GM12878 (cell line): ENCODE data around the gene ABR. TPM values are rescaled to one million over a fixed set of nuclear protein-coding genes. Genes with fewer than 3 reads are reported as not detected.

ENCODE experiments used
- ATAC-seq: fragments of 200-7000 bp; cut with Tn5 transposase; 3 replicates; pipeline ENCODE4 v1.9.1; 2020; ENCODE audit warnings: mild to moderate bottlenecking, moderate library complexity
- BruUV-seq: library from RNA; stranded (reverse); fragments of 400-500 nt; replicated peaks from 2 replicates; lab custom pipeline; 2021; lab: Mats Ljungman, UMichigan
- CTCF ChIA-PET: fragments of 300-600 bp; sonication (Branson Sonifier 250); formaldehyde crosslinking; extraction: SDS; loops from one replicate; lab custom pipeline; 2021; ENCODE audit warnings: inconsistent platforms; lab: Yijun Ruan, JAX
- POLR2A ChIA-PET: fragments of 350-600 bp; formaldehyde crosslinking; extraction: SDS; loops from one replicate; lab custom pipeline; 2021; ENCODE audit warnings: inconsistent platforms; lab: Charles Lee
- RAD21 ChIA-PET: fragments of 300-600 bp; sonication (Branson Sonifier 250); formaldehyde crosslinking; loops from one replicate; lab custom pipeline; 2023; ENCODE audit warnings: antibody characterized with exemption; ENCODE audit not compliant: unreplicated experiment; lab: Charles Lee
- SMC1A ChIA-PET: fragments of 300-600 bp; sonication (Branson Sonifier 250); formaldehyde crosslinking; loops from one replicate; lab custom pipeline; 2023; ENCODE audit not compliant: unreplicated experiment, uncharacterized antibody; lab: Charles Lee
- DNase-seq: peaks from one replicate; pipeline ENCODE4 v3.0.0-alpha.2; 2011; ENCODE audit warnings: low read depth, low spot score
- FAIRE-seq: peaks from 3 replicates; lab custom pipeline; 2011; peaks lifted over from hg19 to GRCh38; lab: Jason Lieb, UNC
- H2AFZ ChIP-seq: 2 replicates; pipeline ENCODE4 v1.6.0; 2011; ENCODE audit warnings: low read depth, low read length, control low read depth; ENCODE audit not compliant: control insufficient read depth
- H3K27ac ChIP-seq: 2 replicates; pipeline ENCODE4 v1.5.1; 2011; ENCODE audit warnings: control low read depth; ENCODE audit not compliant: control insufficient read depth, insufficient read depth
- H3K27me3 ChIP-seq, 2 experiments: replicated peaks in 1 of 2; 2 replicates each; pipeline versions ENCODE4 v1.6.0 to v1.6.1; 2011; ENCODE audit warnings: low read length in 1 of 2; ENCODE audit not compliant: control insufficient read depth in 2 of 2, insufficient read depth in 2 of 2
- H3K36me3 ChIP-seq, 2 experiments: 2 replicates each; pipeline ENCODE4 v1.5.1; 2011; ENCODE audit warnings: low read length in 1 of 2; ENCODE audit not compliant: control insufficient read depth in 2 of 2, insufficient read depth in 2 of 2
- H3K4me1 ChIP-seq: 2 replicates; pipeline ENCODE4 v1.6.1; 2011; ENCODE audit warnings: mild to moderate bottlenecking, low read length, moderate library complexity, mixed read lengths; ENCODE audit not compliant: control insufficient read depth, insufficient read depth
- H3K4me2 ChIP-seq: 2 replicates; pipeline ENCODE4 v1.6.0; 2011; ENCODE audit warnings: control low read depth; ENCODE audit not compliant: control insufficient read depth, insufficient read depth
- H3K4me3 ChIP-seq: fragments of 200-600 bp; sonication (generic); 2 replicates; pipeline ENCODE4 v1.5.1; 2016
- H3K79me2 ChIP-seq: 2 replicates; pipeline ENCODE4 v1.6.0; 2011; ENCODE audit warnings: low read length; ENCODE audit not compliant: control insufficient read depth, insufficient read depth
- H3K9ac ChIP-seq: 2 replicates; pipeline ENCODE4 v1.8.0; 2011; ENCODE audit warnings: low read length, control low read depth, mixed read lengths; ENCODE audit not compliant: control insufficient read depth, insufficient read depth
- H3K9me3 ChIP-seq: replicated peaks from 3 replicates; pipeline ENCODE4 v1.5.1; 2011; ENCODE audit warnings: mild to moderate bottlenecking, low read length; ENCODE audit not compliant: control insufficient read depth, insufficient read depth
- H4K20me1 ChIP-seq: 2 replicates; pipeline ENCODE4 v1.6.0; 2011; ENCODE audit not compliant: control insufficient read depth, insufficient read depth
- BRCA1 ChIP-seq: IDR thresholded peaks from 2 replicates; pipeline ENCODE4 v1.6.1; 2011; ENCODE audit warnings: low read depth, low read length, improper control_type of control experiment
- CBX5 ChIP-seq: sonication (generic); IDR thresholded peaks from 2 replicates; pipeline ENCODE4 v1.6.1; 2016; ENCODE audit warnings: low read depth, moderate library complexity, mild to moderate bottlenecking, inconsistent platforms
- CEBPB ChIP-seq, 2 experiments: fragments of 150-350 bp in 1 of 2; IDR thresholded peaks; 2 replicates each; pipeline ENCODE4 v1.6.1; 2012 to 2014; ENCODE audit warnings: low read depth in 2 of 2, low read length in 2 of 2, borderline replicate concordance in 1 of 2, inconsistent platforms in 1 of 2
- CEBPZ ChIP-seq: fragments of 150-350 bp; IDR thresholded peaks from 2 replicates; pipeline ENCODE4 v1.6.1; 2016; ENCODE audit warnings: low read depth, low read length
- CHD2 ChIP-seq: IDR thresholded peaks from 2 replicates; pipeline ENCODE4 v1.6.1; 2011; ENCODE audit warnings: low read depth, low read length, improper control_type of control experiment, borderline replicate concordance
- HDAC2 ChIP-seq: fragments of 200-600 bp; sonication (generic); IDR thresholded peaks from 2 replicates; pipeline ENCODE4 v1.6.1; 2017
- HDAC6 ChIP-seq: fragments of 200-600 bp; sonication (generic); IDR thresholded peaks from one replicate; pipeline ENCODE4 v1.8.0; 2017; ENCODE audit warnings: antibody characterized with exemption; ENCODE audit not compliant: unreplicated experiment
- JUNB ChIP-seq: IDR thresholded peaks from 2 replicates; pipeline ENCODE4 v1.6.1; 2016; ENCODE audit warnings: antibody characterized with exemption, mild to moderate bottlenecking
- MAX ChIP-seq: IDR thresholded peaks from 2 replicates; pipeline ENCODE4 v1.6.1; 2012; ENCODE audit warnings: low read depth, low read length, improper control_type of control experiment
- MTA2 ChIP-seq: fragments of 450-650 bp; IDR thresholded peaks from 2 replicates; pipeline ENCODE4 v1.6.1; 2016; ENCODE audit warnings: low read depth, mild to moderate bottlenecking, moderate library complexity
- NFYB ChIP-seq: IDR thresholded peaks from 2 replicates; pipeline ENCODE4 v1.6.1; 2011; ENCODE audit warnings: low read depth, mild to moderate bottlenecking, low read length, improper control_type of control experiment, moderate library complexity; ENCODE audit not compliant: insufficient read depth
- RCOR1 ChIP-seq: conservative IDR thresholded peaks from 2 replicates; pipeline ENCODE4 v1.6.1; 2012; ENCODE audit warnings: low read depth, low read length, improper control_type of control experiment
- SMARCA5 ChIP-seq: fragments of 450-650 bp; IDR thresholded peaks from 2 replicates; pipeline ENCODE4 v1.6.1; 2017; ENCODE audit warnings: mild to moderate bottlenecking
- TCF7 ChIP-seq: IDR thresholded peaks from 2 replicates; pipeline ENCODE4 v1.6.1; 2014; ENCODE audit warnings: antibody characterized with exemption, borderline replicate concordance
- YY1 ChIP-seq: IDR thresholded peaks from 2 replicates; pipeline ENCODE4 v1.6.1; 2011; ENCODE audit warnings: low read depth, mild to moderate bottlenecking, low read length
- ZNF274 ChIP-seq: IDR thresholded peaks from one replicate; pipeline ENCODE4 v1.8.0; 2011; ENCODE audit not compliant: insufficient read length, insufficient read depth
- WGBS: methylation state at CpG from one replicate; pipeline ENCODE4 v1.1.6; 2016; ENCODE audit warnings: low lambda C conversion rate; ENCODE audit not compliant: insufficient replicate concordance, insufficient coverage; ENCODE audit errors: missing lambda C conversion rate; 5-methylcytosine and 5-hydroxymethylcytosine counted together
- in situ Hi-C: fragments of 300-500 bp; cut with MboI; formaldehyde crosslinking; loops from 9 replicates; pipeline ENCODE4 v1.14.3; 2018; ENCODE audit warnings: mixed read lengths
- intact Hi-C: fragments of 100-400 bp; cut with micrococcal nuclease; formaldehyde crosslinking; loops from one replicate; pipeline ENCODE4 v1.14.2; 2022; ENCODE audit not compliant: unreplicated experiment
- polyA plus RNA-seq, 11 experiments: library from polyadenylated mRNA; depleted of rRNA in 4 of 11; unstranded in 6 of 11; stranded (reverse) in 5 of 11; fragments of >200 nt; fragmentation: Nextera tagmentation in 4 of 11; fragmentation: Illumina TruSeq in 1 of 11; extraction: Ambion mirVana in 4 of 11; extraction: Trizol in 1 of 11; gene quantifications; 1 replicate in 1 of 11; 2 replicates in 10 of 11; pipeline versions ENCODE4 v1.2.1 to v1.2.3, GENCODE V29; 2011 to 2016; ENCODE audit warnings: inconsistent platforms in 2 of 11, missing spikeins in 2 of 11, low read depth in 1 of 11
- total RNA-seq, 4 experiments: library from RNA; depleted of rRNA in 3 of 4; stranded (reverse); fragments of >200 nt in 3 of 4; fragmentation: Illumina TruSeq in 1 of 4; extraction: Trizol in 1 of 4; gene quantifications; 2 replicates each; pipeline versions ENCODE4 v1.2.1 to v1.2.3, GENCODE V29; 2013 to 2021

Gene ABR
- total and polyA plus RNA-seq, 10 of the 15 experiments (the other 5 are each of a cell fraction or from before 2014, with no cell fraction given) = 1.4 to 112 (median 30.0) TPM

- in situ Hi-C loops (no loop called here), intact Hi-C loops (no loop called here)
- POLR2A ChIA-PET = no interaction called here
- Histone ChIP-seq H2AFZ (no peak overlapping the region), H3K4me1 (peaks cover 30% of the 10 kb centered on the region), H3K79me2 (peaks cover 28% of the 10 kb centered on the region), H3K27me3 (no peaks in the 10 kb centered on the region), H3K27ac (no peak overlapping the region), H3K36me3 (no peaks in the 10 kb centered on the region; a peak in 2 of 4 replicates), H3K9ac (no peak overlapping the region), H3K9me3 (no peaks in the 10 kb centered on the region), H4K20me1 (no peaks in the 10 kb centered on the region), H3K4me2 (no peak overlapping the region), H3K4me3 (no peak overlapping the region)
- SMC1A ChIA-PET = interaction anchor here (1.5 kb wide), 1 partner anchor 26 kb away, joined by 5 read pairs; no protein-coding TSS in a partner anchor
- FAIRE-seq (no peak), ATAC-seq (no peak), DNase-seq (no peak)
- no TSS peak for BruUV-seq
- 90% methylated on average over 22 of the region's 22 CpGs for WGBS
- CTCF ChIA-PET = interaction anchor here (0.7 to 1.8 kb wide), 3 partner anchors 10 to 53 kb away, joined by 3 to 4 read pairs (median 3); no protein-coding TSS in a partner anchor
- RAD21 ChIA-PET = no interaction called here
- TF ChIP-seq CEBPZ (no peak), MAX (no peak), NFYB (no peak), YY1 (no peak), JUNB (no peak), HDAC2 (no peak), RCOR1 (no peak), CHD2 (no peak), SMARCA5 (no peak), CEBPB (IDR thresholded peaks at IDR 0.05; ENCODE audit: borderline replicate concordance in 1 of 2, low read depth in 2 of 2, low read length in 2 of 2) (no peak), HDAC6 (no peak), TCF7 (no peak), ZNF274 (no peak), MTA2 (no peak), CBX5 (no peak), BRCA1 (no peak)
These were observed 68.0 kb downstream of the ABR start for GRCh38 chr17:1111599-1112443.
